CD4-positive, alpha-beta T cell treated with Interleukin-12 subunit alpha and Interleukin-12 subunit beta, for 1 hour (primary cell): ENCODE results near the gene CLDN9.

Experiments used
- DNase-seq: peaks from one replicate; pipeline ENCODE4 v3.0.0-alpha.2; 2020

CLDN9 gene

GRCh38 chr16:2975161-2975795 lies 37.4 kb upstream of the CLDN9 start:
- no peak for DNase-seq

- DNase-seq: no peak
Observed at GRCh38 chr16:2976201-2976600, 36.5 kb upstream of the CLDN9 start.

- DNase-seq: no peak
Observed at GRCh38 chr16:2976673-2977072, 36.0 kb upstream of the CLDN9 start.

GRCh38 chr16:2977440-2977839 lies 35.3 kb upstream of the CLDN9 start:
- no peak for DNase-seq

GRCh38 chr16:2979669-2980226 lies 33.0 kb upstream of the CLDN9 start:
- DNase-seq: no peak

DNA sequence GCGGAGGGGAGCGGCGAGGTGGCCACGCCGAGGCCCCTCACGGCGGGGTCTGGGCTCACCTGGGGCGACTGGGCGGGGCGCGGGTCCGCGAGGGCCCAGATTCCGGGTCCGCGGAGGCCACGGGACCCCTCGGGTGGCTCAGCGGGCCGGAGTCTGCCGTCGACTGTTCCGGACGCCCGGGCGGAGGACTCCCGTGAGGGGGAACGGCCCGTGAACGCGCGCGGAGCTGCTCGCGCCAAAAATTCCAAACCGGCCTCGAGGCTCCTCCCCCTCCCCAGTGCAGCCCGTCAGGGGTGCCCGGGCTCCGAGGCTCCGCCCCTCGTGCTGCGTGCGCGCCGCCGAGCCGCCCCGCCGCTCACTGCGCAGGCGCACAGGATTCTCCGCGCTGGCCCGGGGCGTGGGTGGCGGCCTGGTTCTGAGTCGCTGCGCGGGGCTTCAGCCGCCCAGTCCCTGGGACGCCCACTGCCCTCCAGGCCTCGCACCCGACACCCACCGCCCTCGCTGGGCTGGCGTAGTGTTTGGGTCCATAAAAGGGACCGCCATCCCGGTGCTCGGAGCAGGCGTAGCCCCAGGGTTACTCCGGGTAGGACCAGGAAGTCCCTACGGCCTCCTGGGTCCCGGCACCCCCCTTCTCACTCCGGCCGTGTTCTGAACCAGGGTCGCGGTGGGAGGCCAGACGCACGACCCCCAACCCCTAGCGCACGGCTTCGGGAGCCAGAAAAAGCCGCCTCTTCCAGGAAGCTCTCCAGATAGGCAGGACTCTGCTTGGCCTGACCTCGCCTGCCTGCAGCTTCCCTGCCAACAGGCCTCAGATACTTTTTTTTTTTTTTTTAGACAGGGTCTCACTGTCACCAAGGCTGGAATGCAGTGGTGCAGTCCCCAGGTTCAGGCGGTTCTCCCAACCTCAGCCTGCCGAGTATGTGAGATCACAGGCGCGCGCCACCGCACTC lies 32.2 kb upstream of the CLDN9 start, which contains the start of gene PKMYT1:
Gene PKMYT1 (minus strand): TSS at position 220 of the 950 bp plus-strand sequence. CDS start 789 bp downstream, outside the sequence.
- peak; percentile 95 for DNase-seq

DNA sequence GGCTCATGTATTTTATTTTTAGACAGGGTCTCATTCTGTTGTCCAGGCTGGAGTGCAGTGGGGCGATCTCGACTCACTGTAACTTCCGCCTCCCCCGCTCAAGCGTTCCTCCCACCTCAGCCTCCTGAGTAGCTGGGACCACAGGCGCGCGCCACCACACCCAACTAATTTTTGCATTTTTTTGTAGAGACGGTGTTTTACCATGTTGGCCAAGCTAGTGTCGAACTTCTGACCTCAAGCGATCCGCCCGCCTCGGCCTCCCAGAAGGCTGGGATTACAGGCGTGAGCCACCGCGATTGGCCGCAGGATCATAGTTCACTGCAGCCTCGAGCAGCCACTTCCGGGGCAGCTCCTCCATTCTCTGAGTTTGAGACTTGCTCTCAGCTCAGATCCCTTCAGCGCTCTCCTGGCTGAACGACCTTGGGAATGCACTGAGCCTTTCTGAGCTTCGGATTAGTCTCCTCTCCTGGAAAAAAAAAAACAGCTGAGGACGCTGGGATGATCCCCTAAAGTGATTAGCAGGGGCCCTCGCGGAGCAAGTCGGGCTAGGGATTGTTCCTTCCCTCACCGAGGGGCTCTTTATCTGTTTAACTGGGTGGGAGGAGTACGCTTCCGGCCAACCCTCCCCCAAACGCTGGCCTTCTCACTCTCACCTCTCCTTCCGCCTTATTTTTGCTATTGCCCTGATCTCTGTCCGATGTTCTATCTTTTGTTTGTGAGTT lies 31.4 kb upstream of the CLDN9 start:
- DNase-seq: no peak

DNA sequence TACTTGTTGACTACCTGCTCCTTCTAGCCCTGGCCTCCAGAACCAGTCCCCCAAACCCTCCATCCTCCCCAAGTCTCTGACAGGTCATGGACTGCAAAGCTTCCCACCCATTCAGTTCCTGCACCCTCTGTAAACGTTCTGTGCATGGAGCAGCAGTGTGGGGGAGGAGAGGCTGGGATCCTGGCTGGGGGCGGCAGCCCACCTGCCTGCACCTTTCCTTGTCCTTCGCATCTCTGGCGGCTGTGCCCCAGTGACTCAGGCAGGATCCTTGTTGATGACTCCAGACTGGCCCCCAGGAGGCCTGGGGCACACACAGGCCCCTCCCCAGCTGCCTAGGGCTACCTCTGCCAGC lies 30.8 kb upstream of the CLDN9 start:
- DNase-seq: no peak

DNA sequence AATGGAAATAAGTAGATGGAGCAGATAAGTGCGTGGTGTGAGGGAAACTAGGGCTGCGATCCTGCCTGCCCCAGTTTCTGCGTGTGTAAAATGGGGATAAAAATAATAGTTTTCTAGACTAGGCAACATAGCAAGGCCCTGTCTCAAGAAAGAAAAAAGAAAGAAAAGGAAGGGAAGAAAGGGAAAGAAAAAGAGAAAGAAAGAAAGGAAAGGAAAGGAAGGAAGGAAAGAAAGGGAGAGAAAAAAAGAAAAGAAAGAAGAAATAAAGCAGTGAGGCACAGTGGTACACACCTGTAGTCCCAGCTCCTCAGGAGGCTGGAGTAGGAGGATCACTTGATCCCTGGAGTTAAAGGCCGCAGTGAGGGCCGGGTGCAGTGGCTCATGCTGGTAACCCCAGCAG lies 30.3 kb upstream of the CLDN9 start:
- DNase-seq: no peak

DNA sequence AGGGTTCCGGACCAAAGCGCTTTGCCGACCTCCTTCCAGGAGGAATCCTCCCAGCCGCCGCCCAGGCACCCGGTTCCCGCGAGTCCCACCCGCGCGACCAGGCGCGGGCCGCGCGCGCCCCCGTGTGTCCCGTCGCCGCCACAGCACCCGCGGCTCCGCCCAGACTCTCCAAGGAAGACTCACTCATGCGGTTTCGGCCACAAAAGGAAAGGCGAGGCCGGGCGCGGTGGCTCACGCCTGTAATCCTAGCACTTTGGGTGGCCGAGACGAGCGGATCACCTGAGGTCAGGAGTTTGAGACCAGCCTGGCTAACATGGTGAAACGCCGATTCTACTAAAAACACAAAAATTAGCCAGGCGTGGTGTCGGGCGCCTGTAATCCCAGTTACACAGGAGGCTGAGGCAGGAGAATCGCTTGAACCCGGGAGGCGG lies 29.0 kb upstream of the CLDN9 start:
- DNase-seq: peak; percentile 73

DNA sequence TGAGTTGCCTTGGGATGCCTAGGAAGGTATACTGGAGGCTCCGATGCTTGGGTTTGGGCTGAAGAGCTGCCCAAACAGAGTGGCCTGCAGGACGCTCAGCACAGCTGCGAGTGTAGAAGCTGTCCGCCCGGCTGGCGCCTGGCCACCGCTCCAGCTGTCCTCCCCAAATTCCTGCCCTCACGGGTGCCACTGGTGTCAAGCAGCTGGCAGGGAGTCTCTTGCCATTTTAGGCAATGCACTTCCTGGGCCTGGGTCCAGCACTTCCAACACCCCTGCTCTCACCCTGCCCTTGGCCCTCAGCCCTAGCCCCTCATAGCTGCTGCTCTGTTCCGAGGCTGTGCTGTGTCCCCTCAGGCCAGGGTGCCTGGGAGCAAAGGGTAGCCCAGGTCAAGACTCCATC lies 27.3 kb upstream of the CLDN9 start:
- no peak for DNase-seq

DNA sequence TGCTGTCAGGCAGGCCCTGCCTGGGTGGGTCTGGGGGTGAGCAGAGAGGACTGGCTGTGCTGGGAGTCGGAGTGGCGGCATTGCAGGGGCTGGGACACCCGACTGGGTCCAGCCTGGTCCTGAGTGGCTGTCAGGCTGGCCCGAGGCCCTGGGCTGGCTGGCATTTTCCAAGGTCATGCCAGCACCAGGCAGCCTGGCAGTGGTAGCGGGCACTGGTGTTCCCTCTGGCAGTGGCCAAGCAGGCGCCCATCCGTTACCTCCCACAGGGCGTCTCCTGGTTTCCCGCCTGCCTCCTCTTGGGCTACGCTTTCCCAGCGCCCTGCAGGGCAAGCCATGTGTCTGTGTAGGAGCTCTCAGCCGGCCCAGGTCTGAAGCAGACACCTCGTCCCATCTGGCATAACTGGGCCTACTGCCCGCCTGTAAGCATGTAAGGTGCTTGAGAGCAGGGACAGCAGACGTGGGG lies 26.8 kb upstream of the CLDN9 start:
- DNase-seq: no peak

DNA sequence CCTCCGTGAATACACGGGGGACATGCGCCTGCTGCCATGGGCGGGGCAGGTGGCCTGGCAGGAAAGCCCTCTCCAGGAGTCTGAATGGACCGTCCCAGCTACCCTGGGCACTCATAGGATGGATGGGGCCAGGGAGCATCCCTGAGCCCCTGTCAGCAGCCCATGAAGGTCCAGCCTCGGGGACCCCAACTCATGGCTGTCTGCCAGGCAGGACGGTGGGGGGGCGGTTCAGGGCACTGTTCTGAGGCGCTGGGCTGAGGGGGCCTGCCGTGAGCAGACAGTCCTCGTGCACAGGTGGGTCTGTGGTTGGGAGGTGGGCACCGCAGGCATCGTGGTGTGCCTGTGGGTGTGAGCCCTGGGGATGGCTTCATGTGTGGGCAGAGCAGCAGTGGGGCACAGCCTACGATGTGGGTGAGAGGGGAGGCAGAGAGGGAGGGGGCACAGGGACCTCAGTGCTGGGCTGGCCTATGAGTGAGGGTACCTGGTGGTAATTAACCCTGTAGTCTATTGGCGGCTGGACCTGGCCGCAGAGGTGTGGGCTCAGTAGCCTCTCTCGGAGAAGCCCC lies 26.0 kb upstream of the CLDN9 start:
- no peak for DNase-seq

- DNase-seq: no peak
Observed at GRCh38 chr16:2987286-2987685, 25.4 kb upstream of the CLDN9 start.

- DNase-seq: no peak
Observed at GRCh38 chr16:2987833-2988232, 24.9 kb upstream of the CLDN9 start.

DNA sequence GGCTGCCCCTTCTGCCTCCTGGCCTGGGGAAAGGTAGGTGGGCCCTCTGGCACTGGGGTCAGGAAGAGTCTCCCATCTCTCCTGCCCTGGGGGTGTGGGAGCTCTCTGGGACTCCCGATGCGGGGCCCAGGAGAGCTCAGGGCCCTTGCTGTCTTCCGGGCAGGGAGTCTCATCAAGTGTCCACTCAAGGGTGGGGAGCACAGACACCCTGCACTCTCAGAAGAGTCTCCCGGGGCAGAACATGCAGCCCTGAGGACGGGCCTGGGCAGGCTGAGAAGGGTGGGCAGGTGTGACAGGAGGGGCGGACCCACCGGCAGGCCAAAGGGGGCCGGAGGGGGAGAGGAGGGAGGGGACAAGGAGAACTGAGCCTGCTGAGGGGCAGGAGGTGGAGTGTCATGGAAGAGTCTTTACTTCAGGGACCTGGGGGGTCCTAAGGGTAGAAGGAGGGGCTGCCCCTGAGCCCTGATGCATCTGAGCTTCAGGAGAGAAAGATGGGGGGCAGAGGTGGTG lies 24.1 kb upstream of the CLDN9 start:
- DNase-seq: no peak

DNA sequence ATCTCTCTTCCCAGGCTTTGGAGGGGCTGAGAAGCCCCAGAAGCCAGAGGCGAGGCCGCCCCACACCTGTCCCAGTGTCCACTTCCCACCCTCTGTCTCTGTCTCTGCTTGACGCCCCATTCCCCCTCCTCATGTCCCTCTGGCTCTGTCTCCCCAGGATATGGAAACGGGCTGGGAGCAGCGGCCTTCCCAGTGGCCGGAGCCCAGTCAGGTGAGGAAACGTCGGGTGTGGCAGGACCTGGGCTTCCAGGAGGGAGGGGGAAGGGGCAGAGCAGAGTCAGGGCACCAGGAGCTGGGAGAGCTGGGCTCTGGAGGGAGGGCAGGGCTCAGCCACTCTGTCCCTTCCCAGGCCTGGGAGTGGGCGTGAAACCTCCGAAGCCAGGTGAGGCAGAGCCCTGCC lies 21.8 kb upstream of the CLDN9 start:
- no peak for DNase-seq

DNA sequence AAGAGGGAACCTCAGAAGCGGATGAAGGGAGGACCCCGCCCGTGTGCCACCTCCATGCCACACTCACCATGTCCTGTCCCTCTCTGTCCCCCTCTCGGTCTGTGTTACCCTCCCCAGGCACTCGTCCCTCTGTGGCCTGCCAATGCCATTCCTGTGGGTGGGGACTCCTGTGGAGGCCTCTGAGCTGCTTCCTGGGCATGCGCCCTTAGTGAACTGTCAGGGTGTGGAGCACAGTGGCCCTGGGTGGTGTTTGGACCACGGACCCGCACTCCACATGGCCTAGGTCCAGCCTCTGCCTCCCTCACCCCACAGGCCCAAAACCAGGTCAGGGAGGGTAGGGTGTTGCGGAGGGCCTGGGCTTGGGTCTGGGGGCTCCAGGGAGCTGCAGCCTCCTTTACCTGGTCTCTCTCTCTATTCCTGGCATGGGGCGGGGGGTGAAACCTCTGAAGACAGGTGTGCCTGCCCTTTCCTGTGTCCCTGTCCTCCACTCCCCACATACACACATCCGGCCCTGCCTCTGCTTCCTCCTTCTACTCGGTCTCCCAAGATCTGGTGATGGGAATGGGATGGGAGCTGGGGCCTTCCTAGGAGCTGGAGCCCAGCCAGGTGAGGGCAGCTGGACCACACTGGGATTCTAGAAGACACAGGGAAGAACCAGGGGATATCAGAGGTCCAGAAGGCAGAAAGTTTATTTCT lies 21.0 kb upstream of the CLDN9 start:
- DNase-seq: no peak

GRCh38 chr16:2992383-2993081 lies 20.2 kb upstream of the CLDN9 start:
- no peak for DNase-seq

- DNase-seq: no peak
Observed at GRCh38 chr16:2996298-2996697, 16.4 kb upstream of the CLDN9 start.

DNA sequence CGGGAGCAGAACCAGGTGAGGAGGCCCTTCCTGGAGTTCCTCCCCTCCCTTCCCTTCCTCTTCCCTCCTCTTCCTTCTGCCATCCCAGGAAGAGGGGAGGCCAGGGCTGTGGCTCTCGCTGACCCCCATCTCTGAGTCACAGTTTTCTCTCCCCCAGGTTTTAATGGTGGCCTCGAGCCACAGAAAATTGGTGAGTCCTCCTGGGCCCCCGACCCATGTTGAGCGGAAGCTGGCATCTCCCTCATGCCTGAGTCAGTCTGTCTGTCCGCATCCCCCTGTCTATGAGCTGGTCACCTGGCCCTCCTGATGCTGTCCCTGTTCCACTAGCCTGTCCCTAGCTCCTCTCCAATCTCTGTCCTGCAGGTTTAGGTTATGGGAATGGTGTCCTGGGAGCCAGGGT lies 12.8 kb upstream of the CLDN9 start:
- DNase-seq: no peak
